GM18861 (cell line): ENCODE measurements around the gene ATMIN.
A peak's percentile ranks its signal among the peaks of the same experiment; 100 is the strongest.

Experiments used
- ATAC-seq: cut with Tn5 transposase; IDR thresholded peaks from one replicate; pipeline ENCODE4 v1.9.1; 2021; ENCODE audit not compliant: unreplicated experiment

The ATMIN gene

GRCh38 chr16:81035398-81035974 lies at the start of gene ATMIN:
TSS of gene ATMIN (plus strand) at chr16:81035842. CDS start at chr16:81035871, 29 bp downstream.
- peak; percentile 81 for ATAC-seq

- no peak for ATAC-seq
Measured at GRCh38 chr16:80986557-80986956, 49.1 kb upstream of the ATMIN start.

DNA sequence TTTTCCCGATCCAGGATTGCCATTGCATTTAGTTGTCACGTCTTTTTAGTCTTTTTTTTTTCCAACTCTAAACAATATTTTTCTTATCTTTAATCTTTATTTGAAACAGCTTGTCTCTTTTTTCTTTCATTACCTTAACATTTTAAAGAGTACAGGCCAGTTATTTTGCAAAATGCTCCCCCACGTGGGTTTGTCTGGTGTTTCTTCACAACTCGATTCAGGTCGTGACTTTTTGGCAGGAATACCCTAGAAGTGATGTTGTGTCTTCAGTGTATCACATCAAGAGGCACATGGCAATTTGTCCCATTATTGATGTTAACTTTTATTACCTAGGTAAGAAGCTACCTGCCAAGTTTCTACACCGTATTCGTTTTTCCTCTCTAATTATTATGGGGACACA lies 46.9 kb upstream of the ATMIN start:
- no peak for ATAC-seq

- no peak for ATAC-seq
Measured at GRCh38 chr16:80989801-80990200, 45.8 kb upstream of the ATMIN start.

GRCh38 chr16:80990577-80990976 lies 45.1 kb upstream of the ATMIN start:
- ATAC-seq: no peak

GRCh38 chr16:80990978-80991377 lies 44.7 kb upstream of the ATMIN start:
- no peak for ATAC-seq

- no peak for ATAC-seq
Measured at GRCh38 chr16:80991792-80992430, 43.7 kb upstream of the ATMIN start.

GRCh38 chr16:80992676-80993293 lies 42.9 kb upstream of the ATMIN start:
- no peak for ATAC-seq

DNA sequence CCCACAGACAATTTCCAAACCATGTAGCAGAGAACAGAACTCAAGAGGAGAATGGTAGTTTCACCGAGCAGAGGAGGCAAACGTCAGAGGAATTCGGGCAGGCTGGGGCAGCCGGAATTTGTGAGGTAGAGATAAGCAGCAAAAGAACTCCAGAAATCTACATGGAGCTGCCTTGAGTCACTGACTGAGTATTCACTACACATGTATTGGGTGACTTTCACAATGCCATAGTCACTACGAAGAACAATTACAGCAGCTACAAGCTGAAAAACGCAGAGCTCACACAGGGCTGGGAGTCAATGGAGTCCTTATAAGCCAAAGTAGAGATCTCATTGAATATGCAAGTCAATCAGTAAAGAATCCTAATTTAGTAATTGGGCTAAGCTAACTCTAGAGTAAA lies 42.3 kb upstream of the ATMIN start:
- no peak for ATAC-seq

DNA sequence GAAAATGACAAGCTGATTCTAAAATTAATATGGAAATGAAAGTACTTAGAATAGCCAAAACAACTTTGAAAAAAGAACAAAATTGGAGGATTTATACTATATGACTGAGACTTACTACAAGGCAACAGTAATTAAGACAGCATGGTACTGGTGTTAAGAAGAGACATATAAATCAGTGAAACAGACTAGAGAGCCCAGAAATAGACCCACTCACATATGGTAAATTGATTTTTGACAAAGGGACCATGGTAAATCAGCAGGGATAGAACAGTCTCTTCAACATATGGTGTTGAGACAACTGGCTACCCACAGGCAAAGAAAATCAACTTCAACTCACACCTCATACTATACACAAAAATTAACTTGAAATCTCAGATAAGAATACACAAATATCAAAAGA lies 41.8 kb upstream of the ATMIN start:
- no peak for ATAC-seq

DNA sequence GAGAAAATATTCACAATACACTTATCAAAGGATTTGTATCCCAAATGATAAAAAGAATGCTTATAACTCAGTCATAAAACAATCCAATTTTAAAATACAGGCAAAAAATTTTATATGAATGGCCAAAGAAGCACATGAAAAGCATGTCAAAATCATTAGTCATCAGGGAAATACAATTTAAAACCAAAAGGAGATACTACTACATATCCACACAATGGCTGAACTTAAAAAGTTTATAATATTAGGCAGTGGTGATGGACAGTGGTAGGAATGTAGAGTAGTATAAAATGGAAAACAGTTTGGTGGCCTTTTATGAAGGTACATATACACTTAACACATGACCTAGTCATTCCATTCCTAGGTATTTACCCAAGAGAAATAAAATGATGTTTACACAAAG lies 41.2 kb upstream of the ATMIN start:
- ATAC-seq: no peak

- ATAC-seq: no peak
Measured at GRCh38 chr16:80996688-80997138, 38.9 kb upstream of the ATMIN start.

DNA sequence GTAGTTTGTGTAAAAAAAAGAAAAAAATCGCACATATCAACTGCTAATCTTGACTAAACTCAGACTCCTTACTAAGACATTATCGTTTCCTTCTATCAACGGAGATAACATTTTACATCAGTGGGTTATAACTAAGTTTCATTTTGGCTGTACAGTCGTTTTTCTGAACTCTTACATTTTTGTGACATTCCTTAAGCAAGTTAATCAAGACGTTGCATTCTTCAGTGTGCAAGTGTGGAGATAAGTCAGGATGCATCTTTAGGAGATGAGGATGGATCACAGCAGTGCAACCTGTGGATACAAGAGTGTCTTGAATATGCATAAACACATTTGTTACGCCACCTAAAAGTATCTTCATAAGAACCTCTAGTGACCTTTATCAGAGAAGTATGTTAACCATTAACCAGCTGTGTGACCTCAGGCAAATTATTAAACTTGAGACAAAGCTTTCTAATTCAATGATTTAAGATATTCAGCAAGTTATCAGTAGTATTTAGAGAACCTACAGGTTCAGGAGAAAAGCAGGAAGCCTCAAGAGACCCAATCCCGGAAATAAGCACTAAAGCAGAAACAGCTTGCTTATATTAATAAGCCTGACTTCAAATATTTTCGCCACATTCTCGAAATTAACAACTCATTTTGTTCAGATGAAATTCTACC lies 38.4 kb upstream of the ATMIN start:
- ATAC-seq: peak; percentile 73

DNA sequence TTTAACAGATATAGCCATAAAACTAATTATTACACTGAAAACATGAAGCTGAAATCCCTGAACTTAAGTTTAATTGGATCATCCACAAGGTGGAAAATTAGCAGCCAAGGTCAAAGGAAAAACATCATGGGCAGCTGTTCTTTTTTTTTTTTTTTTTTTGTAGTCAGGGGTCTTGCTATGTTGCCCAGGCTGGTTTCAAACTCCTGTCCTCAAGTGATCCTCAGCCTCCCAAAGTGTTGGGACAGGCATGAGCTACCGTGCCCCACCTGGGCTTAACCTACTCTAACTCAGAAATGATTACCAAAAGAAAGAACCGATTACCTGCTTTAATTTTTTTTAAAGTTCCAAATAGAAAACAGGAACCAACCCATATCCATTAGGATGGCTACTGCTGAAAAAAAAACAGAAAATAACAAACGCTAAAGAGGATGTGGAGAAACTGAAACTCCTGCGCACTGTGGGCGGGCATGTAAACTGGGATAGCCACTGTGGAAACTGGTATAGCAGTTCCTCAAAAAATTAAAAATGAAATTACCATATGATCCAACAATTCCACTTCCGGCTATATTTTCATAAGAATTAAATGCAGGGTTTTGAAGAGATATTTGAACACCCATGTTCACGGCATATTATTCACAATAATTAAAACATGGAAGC lies 37.5 kb upstream of the ATMIN start:
- ATAC-seq: no peak

GRCh38 chr16:81000873-81001272 lies 34.8 kb upstream of the ATMIN start:
- ATAC-seq: no peak

GRCh38 chr16:81001330-81001729 lies 34.3 kb upstream of the ATMIN start:
- ATAC-seq: no peak

- ATAC-seq: no peak
Measured at GRCh38 chr16:81003064-81003463, 32.6 kb upstream of the ATMIN start.

GRCh38 chr16:81003610-81004460 lies 31.8 kb upstream of the ATMIN start:
- no peak for ATAC-seq

- ATAC-seq: no peak
Measured at GRCh38 chr16:81004646-81005353, 30.8 kb upstream of the ATMIN start.

DNA sequence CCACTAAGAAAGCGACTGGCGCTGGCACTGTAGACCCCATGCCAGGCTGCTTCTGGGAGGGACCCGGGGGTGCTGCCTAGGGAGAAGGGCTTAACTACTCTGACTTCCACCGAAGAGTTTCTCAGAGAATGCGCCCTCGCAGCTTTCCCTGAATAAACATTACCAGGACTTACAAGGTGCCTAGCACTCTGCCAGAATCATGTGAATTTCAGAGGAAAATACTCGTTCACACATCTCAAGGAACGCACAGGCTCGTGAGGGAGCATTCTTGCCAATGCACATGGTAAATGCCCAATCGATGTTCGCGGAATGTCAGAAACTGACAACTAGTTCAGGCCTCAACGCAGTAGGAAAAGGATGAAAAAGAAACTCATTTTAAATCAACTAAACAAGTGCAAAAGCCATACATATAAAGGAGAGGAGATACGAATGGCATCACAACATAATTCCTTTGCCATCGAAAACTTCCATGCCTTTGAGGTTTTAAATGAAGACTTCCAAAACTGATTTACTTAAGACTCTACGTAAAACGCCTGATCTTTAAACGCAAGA lies 30.0 kb upstream of the ATMIN start:
- no peak for ATAC-seq
